ENCODE results near the gene VGLL3.

Gene VGLL3

DNA sequence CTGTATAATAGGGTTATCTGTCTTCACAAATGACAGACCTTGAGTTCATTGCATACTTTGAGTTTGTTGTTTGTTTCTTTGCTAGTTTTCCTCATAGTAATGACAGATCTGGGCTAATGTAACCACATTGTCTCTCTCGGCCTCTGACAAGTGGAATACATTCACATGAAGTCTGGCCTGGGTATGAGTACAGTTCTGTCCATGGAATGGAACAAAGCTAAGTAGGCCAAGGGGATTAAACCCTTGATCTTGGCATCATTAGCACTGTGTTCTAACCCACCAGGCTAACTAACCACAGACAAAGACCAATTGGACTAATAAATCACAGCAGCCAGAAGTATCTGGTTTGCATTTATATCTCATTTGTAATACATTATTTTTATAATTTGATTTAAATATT, 7.6 kb upstream of the VGLL3 start:
- ChIA-PET CTCF (no interaction called here), POLR2A (no interaction called here)
- Histone ChIP-seq H3K27ac (ENCODE audit: insufficient read depth in 1 of 2, low read depth in 1 of 2, low read length in 2 of 2, poor library complexity in 1 of 2, severe bottlenecking in 2 of 2) (no peak overlapping the region), H3K9me3 (ENCODE audit: control extremely low read depth in 1 of 5, control insufficient read depth in 4 of 5, insufficient read depth in 2 of 5, low read depth in 1 of 5, low read length in 4 of 5) (no peaks in the 10 kb centered on the region), H3K27me3 (replicated peaks in 2 of 5; ENCODE audit: control insufficient read depth in 4 of 5, insufficient read depth in 5 of 5, low read length in 4 of 5) (peaks cover 0 to 9% (median 3%) of the 10 kb centered on the region in 5 experiments), H3K36me3 (ENCODE audit: control insufficient read depth in 4 of 4, insufficient read depth in 4 of 4, low read length in 3 of 4) (no peaks in the 10 kb centered on the region), H3K4me1 (ENCODE audit: control extremely low read depth in 1 of 4, control insufficient read depth in 4 of 4, insufficient read depth in 4 of 4, low read length in 3 of 4) (no peaks in the 10 kb centered on the region), H3K4me3 (ENCODE audit: control insufficient read depth in 1 of 7, extremely low read depth in 1 of 7, insufficient read depth in 4 of 7, low read depth in 2 of 7, low read length in 6 of 7) (no peak overlapping the region)
- DNase-seq = no peak
- WGBS (ENCODE audit: insufficient coverage) = no CpG with 5 or more reads among the region's 1 CpG

DNA sequence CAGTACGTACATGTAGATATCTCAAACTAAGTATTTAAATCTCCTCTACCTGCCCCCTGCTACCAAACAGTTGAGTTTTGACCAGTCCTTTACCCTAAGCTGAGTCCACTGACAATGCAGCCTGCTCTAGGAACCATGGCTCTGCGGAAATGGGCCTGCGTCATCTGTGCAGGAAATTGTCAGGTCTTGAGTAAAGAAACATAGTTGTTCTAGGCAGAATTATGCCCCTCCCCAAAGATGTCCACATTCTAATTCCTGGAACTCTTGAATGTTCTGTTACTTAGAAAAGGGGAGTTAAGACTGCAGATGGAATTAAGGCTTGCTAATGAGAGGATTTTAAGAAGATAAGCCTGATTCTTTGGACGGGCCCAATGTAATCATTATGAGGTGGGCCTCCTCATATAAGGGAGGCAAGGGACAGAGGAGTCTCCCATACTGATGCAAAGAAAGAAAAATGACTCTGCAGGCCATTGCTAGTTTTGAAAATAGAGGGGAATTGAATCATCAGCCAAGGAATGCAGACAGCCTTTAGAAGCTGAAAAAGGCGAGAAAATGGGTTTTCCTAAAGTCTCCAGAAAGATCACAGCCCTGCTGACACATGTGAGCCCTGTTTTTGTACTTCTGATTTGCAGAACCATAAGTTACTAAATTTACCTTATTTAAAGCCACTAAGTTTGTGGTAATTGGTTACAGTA, 5.5 kb upstream of the VGLL3 start:
- DNase-seq = no peak

DNA sequence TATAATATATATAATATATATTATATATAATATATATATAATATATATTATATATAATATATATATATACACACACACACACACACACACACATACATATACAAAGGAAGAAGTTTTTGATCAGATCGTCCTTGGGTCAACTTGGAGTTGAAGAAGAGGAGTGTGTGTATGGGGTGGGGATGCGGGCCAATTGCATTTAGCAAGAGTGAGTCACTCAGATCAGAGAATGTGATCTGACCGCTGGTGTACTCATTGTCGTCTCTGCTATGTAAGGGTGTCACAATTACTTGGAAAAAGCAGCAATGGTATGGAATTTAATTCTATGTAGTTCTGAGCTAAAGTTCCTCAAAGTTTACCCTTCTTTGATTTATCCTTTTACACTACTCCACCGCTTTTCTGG, 4.6 kb upstream of the VGLL3 start:
- 89% methylated on average over 1 of the region's 5 CpGs for WGBS (ENCODE audit: insufficient coverage)

More for the DNA sequence above, 5.5 kb upstream of the VGLL3 start:
- no peaks in the 10 kb centered on the region for H3K36me3 ChIP-seq (ENCODE audit: control insufficient read depth in 4 of 4, insufficient read depth in 4 of 4, low read length in 3 of 4)
- H3K27ac ChIP-seq (ENCODE audit: insufficient read depth in 1 of 2, low read depth in 1 of 2, low read length in 2 of 2, poor library complexity in 1 of 2, severe bottlenecking in 2 of 2) = no peak overlapping the region
- H3K4me3 ChIP-seq (ENCODE audit: control insufficient read depth in 1 of 7, extremely low read depth in 1 of 7, insufficient read depth in 4 of 7, low read depth in 2 of 7, low read length in 6 of 7) = no peak overlapping the region
- ChIA-PET CTCF (interaction anchor here (1.1 kb wide), 1 partner anchor 86 kb away, joined by 3 read pairs; no protein-coding TSS in a partner anchor), POLR2A (no interaction called here)
- H3K9me3 ChIP-seq (ENCODE audit: control extremely low read depth in 1 of 5, control insufficient read depth in 4 of 5, insufficient read depth in 2 of 5, low read depth in 1 of 5, low read length in 4 of 5) = no peaks in the 10 kb centered on the region
- 95% methylated on average over 2 of the region's 5 CpGs for WGBS (ENCODE audit: insufficient coverage)
- peaks cover 0 to 6% (median 3%) of the 10 kb centered on the region in 4 experiments for H3K4me1 ChIP-seq (ENCODE audit: control extremely low read depth in 1 of 4, control insufficient read depth in 4 of 4, insufficient read depth in 4 of 4, low read length in 3 of 4)
- peaks cover 0 to 11% (median 3%) of the 10 kb centered on the region in 5 experiments for H3K27me3 ChIP-seq (replicated peaks in 2 of 5; ENCODE audit: control insufficient read depth in 4 of 5, insufficient read depth in 5 of 5, low read length in 4 of 5)

DNA sequence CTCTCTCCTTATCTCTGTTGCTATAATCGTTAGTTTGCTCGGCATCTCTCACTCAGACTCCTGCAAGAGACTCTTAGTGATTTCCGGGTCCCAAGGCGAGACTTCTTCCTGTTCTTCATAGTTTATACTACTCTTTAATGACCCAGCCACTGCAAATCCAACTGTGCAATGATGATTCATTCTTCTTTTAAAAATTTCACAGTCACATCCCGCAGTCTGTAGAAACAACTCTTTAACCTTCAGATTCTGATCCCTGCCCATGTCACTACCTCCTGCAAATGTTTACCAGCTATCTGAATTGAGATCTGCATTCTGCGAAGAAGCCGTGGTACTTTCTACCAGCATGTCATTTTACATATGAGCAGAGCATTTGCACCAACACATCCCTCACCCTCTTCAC, 2.8 kb upstream of the VGLL3 start:
- DNase-seq = peak in 2 of 3 donors; percentile 19 to 27
- peaks cover 0 to 14% (median 13%) of the 10 kb centered on the region in 4 experiments for H3K4me1 ChIP-seq (ENCODE audit: control extremely low read depth in 1 of 4, control insufficient read depth in 4 of 4, insufficient read depth in 4 of 4, low read length in 3 of 4)
- ChIA-PET CTCF (interaction anchor here (1.3 kb wide), 1 partner anchor 28 kb away, joined by 3 read pairs; no protein-coding TSS in a partner anchor), POLR2A (interaction anchor here (0.6 kb wide), 1 partner anchor 12 kb away, joined by 11 read pairs; no protein-coding TSS in a partner anchor)
- H3K9me3 ChIP-seq (ENCODE audit: control extremely low read depth in 1 of 5, control insufficient read depth in 4 of 5, insufficient read depth in 2 of 5, low read depth in 1 of 5, low read length in 4 of 5) = no peaks in the 10 kb centered on the region
- 71% methylated on average over 7 of the region's 7 CpGs for WGBS (ENCODE audit: insufficient coverage)
- H3K4me3 ChIP-seq (ENCODE audit: control insufficient read depth in 1 of 7, extremely low read depth in 1 of 7, insufficient read depth in 4 of 7, low read depth in 2 of 7, low read length in 6 of 7) = no peak overlapping the region
- no peak overlapping the region for H3K27ac ChIP-seq (ENCODE audit: insufficient read depth in 1 of 2, low read depth in 1 of 2, low read length in 2 of 2, poor library complexity in 1 of 2, severe bottlenecking in 2 of 2)
- H3K36me3 ChIP-seq (ENCODE audit: control insufficient read depth in 4 of 4, insufficient read depth in 4 of 4, low read length in 3 of 4) = no peaks in the 10 kb centered on the region
- peaks cover 8 to 27% (median 14%) of the 10 kb centered on the region in 5 experiments for H3K27me3 ChIP-seq (replicated peaks in 2 of 5; ENCODE audit: control insufficient read depth in 4 of 5, insufficient read depth in 5 of 5, low read length in 4 of 5)

More for the DNA sequence above, 4.6 kb upstream of the VGLL3 start:
- Histone ChIP-seq H3K36me3 (ENCODE audit: control insufficient read depth in 4 of 4, insufficient read depth in 4 of 4, low read length in 3 of 4) (no peaks in the 10 kb centered on the region), H3K9me3 (ENCODE audit: control extremely low read depth in 1 of 5, control insufficient read depth in 4 of 5, insufficient read depth in 2 of 5, low read depth in 1 of 5, low read length in 4 of 5) (no peaks in the 10 kb centered on the region), H3K27ac (ENCODE audit: insufficient read depth in 1 of 2, low read depth in 1 of 2, low read length in 2 of 2, poor library complexity in 1 of 2, severe bottlenecking in 2 of 2) (no peak overlapping the region), H3K27me3 (replicated peaks in 2 of 5; ENCODE audit: control insufficient read depth in 4 of 5, insufficient read depth in 5 of 5, low read length in 4 of 5) (peaks cover 2 to 12% (median 3%) of the 10 kb centered on the region in 5 experiments), H3K4me3 (ENCODE audit: control insufficient read depth in 1 of 7, extremely low read depth in 1 of 7, insufficient read depth in 4 of 7, low read depth in 2 of 7, low read length in 6 of 7) (no peak overlapping the region), H3K4me1 (ENCODE audit: control extremely low read depth in 1 of 4, control insufficient read depth in 4 of 4, insufficient read depth in 4 of 4, low read length in 3 of 4) (peaks cover 0 to 10% (median 8%) of the 10 kb centered on the region in 4 experiments)
- ChIA-PET CTCF (interaction anchor here (0.9 to 1.1 kb wide), 2 partner anchors 30 to 87 kb away, joined by 3 read pairs; no protein-coding TSS in a partner anchor), POLR2A (no interaction called here)
- DNase-seq = no peak

DNA sequence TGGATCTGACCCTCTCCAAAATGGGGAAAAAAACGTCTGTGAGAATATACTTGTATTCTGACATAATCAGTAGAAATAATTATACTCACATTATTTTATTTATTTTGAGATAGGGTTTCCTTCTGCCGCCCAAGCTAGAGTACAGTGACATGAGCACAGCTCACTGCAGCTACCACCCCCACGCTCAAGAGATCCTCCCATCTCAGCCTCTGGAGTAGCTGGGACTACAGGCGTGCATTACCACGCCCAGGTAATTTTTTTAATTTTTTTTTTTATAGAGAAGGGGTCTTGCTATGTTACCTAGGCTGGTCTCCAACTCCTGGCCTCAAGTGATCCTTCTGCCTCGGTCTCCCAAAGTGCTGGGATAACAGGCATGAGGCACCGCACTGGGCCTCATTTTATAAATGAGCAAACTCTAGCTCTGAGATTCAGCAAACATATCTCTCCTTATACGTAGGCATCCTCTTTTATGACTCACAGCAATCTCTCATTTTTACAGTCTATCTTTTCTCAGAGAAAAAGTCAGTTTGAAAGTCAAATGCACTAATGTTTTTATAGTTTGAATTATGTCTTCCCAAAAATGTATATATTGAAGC, 989 bp upstream of the VGLL3 start:
- peaks cover 0 to 14% (median 13%) of the 10 kb centered on the region in 4 experiments for H3K4me1 ChIP-seq (ENCODE audit: control extremely low read depth in 1 of 4, control insufficient read depth in 4 of 4, insufficient read depth in 4 of 4, low read length in 3 of 4)
- POLR2A ChIA-PET = interaction anchor here (0.6 kb wide), 1 partner anchor 185 kb away, joined by 3 read pairs; no protein-coding TSS in a partner anchor
- DNase-seq = no peak
- H3K36me3 ChIP-seq (ENCODE audit: control insufficient read depth in 4 of 4, insufficient read depth in 4 of 4, low read length in 3 of 4) = no peaks in the 10 kb centered on the region
- no peaks in the 10 kb centered on the region for H3K9me3 ChIP-seq (ENCODE audit: control extremely low read depth in 1 of 5, control insufficient read depth in 4 of 5, insufficient read depth in 2 of 5, low read depth in 1 of 5, low read length in 4 of 5)
- peak overlapping the region in 6 of 7 experiments; percentile 58 to 88 (median 76) for H3K4me3 ChIP-seq (ENCODE audit: control insufficient read depth in 1 of 7, extremely low read depth in 1 of 7, insufficient read depth in 4 of 7, low read depth in 2 of 7, low read length in 6 of 7)
- H3K27me3 ChIP-seq (replicated peaks in 2 of 5; ENCODE audit: control insufficient read depth in 4 of 5, insufficient read depth in 5 of 5, low read length in 4 of 5) = peaks cover 12 to 40% (median 16%) of the 10 kb centered on the region in 5 experiments
- 100% methylated on average over 3 of the region's 8 CpGs for WGBS (ENCODE audit: insufficient coverage)
- CTCF ChIA-PET = interaction anchor here (1.6 kb wide), 1 partner anchor 97 kb away, joined by 3 read pairs; no protein-coding TSS in a partner anchor
- no peak overlapping the region for H3K27ac ChIP-seq (ENCODE audit: insufficient read depth in 1 of 2, low read depth in 1 of 2, low read length in 2 of 2, poor library complexity in 1 of 2, severe bottlenecking in 2 of 2)

DNA sequence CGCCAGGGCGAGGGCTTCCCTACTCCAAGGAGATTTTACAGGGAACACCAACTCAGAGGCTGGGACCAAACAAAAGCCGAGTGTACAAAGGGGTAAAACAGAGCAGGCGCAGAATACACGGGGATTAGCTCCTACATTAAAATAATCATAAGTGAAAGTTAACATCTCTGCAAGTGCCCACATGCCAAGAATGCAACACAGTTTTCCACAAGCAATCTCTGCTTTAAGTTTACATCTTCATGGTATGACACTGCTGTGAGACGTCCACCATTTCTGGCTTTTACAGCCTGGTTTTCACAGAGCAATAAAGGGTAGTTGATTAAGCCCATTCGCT, 500 bp upstream of the VGLL3 start:
- H3K27ac ChIP-seq (ENCODE audit: insufficient read depth in 1 of 2, low read depth in 1 of 2, low read length in 2 of 2, poor library complexity in 1 of 2, severe bottlenecking in 2 of 2) = no peak overlapping the region
- DNase-seq = peak in 1 of 3 donors; percentile 34
- 0% methylated on average over 3 of the region's 7 CpGs for WGBS (ENCODE audit: insufficient coverage)
- CTCF ChIA-PET = interaction anchor here (1.6 kb wide), 1 partner anchor 98 kb away, joined by 3 read pairs; no protein-coding TSS in a partner anchor
- no peaks in the 10 kb centered on the region for H3K36me3 ChIP-seq (ENCODE audit: control insufficient read depth in 4 of 4, insufficient read depth in 4 of 4, low read length in 3 of 4)
- peak overlapping the region in 6 of 7 experiments; percentile 58 to 88 (median 76) for H3K4me3 ChIP-seq (ENCODE audit: control insufficient read depth in 1 of 7, extremely low read depth in 1 of 7, insufficient read depth in 4 of 7, low read depth in 2 of 7, low read length in 6 of 7)
- H3K9me3 ChIP-seq (ENCODE audit: control extremely low read depth in 1 of 5, control insufficient read depth in 4 of 5, insufficient read depth in 2 of 5, low read depth in 1 of 5, low read length in 4 of 5) = no peaks in the 10 kb centered on the region
- peaks cover 0 to 14% (median 13%) of the 10 kb centered on the region in 4 experiments for H3K4me1 ChIP-seq (ENCODE audit: control extremely low read depth in 1 of 4, control insufficient read depth in 4 of 4, insufficient read depth in 4 of 4, low read length in 3 of 4)
- peaks cover 12 to 42% (median 17%) of the 10 kb centered on the region in 5 experiments for H3K27me3 ChIP-seq (replicated peaks in 2 of 5; ENCODE audit: control insufficient read depth in 4 of 5, insufficient read depth in 5 of 5, low read length in 4 of 5)
- POLR2A ChIA-PET = interaction anchor here (0.6 kb wide), 1 partner anchor 185 kb away, joined by 3 read pairs; no protein-coding TSS in a partner anchor
